D721Med (cell line): ENCODE measurements around the gene GIMAP8.
A peak's percentile ranks its signal among the peaks of the same experiment; 100 is the strongest.

Experiments used
- DNase-seq: peaks from one replicate; pipeline ENCODE4 v3.0.0; 2011; ENCODE audit warnings: low spot score; ENCODE audit not compliant: insufficient read length
- FAIRE-seq: peaks from 2 replicates; lab custom pipeline; 2011; peaks lifted over from hg19 to GRCh38; lab: Jason Lieb, UNC
- CTCF ChIP-seq: IDR thresholded peaks from 2 replicates; pipeline ENCODE4 v1.5.1; 2012; ENCODE audit warnings: mild to moderate bottlenecking, control low read depth; ENCODE audit not compliant: insufficient read depth; ENCODE audit errors: missing control alignments

The GIMAP8 gene

GRCh38 chr7:150420987-150421674 lies 29.3 kb upstream of the GIMAP8 start:
- no peak for FAIRE-seq
- TF ChIP-seq CTCF, result peak; percentile 92

GRCh38 chr7:150421831-150422230 lies 28.6 kb upstream of the GIMAP8 start:
- no peak for FAIRE-seq
- no peak for TF ChIP-seq CTCF
- DNase-seq, result no peak

More at GRCh38 chr7:150420987-150421674, 29.3 kb upstream of the GIMAP8 start:
- peak; percentile 76 for DNase-seq

- no peak for DNase-seq
- no peak for TF ChIP-seq CTCF
- FAIRE-seq, result no peak
These were observed 24.8 kb upstream of the GIMAP8 start for GRCh38 chr7:150425670-150426069.

- no peak for TF ChIP-seq CTCF
- FAIRE-seq, result no peak
- no peak for DNase-seq
These were observed 21.6 kb upstream of the GIMAP8 start for GRCh38 chr7:150428671-150429451.

- FAIRE-seq (no peak), DNase-seq (no peak)
- no peak for TF ChIP-seq CTCF
These were observed 20.7 kb upstream of the GIMAP8 start for GRCh38 chr7:150429699-150430098.

- DNase-seq, result no peak
- no peak for FAIRE-seq
- TF ChIP-seq CTCF, result no peak
These were observed 19.9 kb upstream of the GIMAP8 start for GRCh38 chr7:150430465-150431085.
